Suppressor macrophage treated with lipopolysaccharide for 4 hours (primary cell): ENCODE results near the gene DNAH6.
"Not testable (repeated sequence)": the region's sequence is repeated elsewhere in the genome, so short reads cannot be mapped to it uniquely, and the experiment has no call there.

Experiments
- DNase-seq: peaks from one replicate; pipeline ENCODE4 v3.0.0-alpha.2; 2020

DNAH6 gene

DNA sequence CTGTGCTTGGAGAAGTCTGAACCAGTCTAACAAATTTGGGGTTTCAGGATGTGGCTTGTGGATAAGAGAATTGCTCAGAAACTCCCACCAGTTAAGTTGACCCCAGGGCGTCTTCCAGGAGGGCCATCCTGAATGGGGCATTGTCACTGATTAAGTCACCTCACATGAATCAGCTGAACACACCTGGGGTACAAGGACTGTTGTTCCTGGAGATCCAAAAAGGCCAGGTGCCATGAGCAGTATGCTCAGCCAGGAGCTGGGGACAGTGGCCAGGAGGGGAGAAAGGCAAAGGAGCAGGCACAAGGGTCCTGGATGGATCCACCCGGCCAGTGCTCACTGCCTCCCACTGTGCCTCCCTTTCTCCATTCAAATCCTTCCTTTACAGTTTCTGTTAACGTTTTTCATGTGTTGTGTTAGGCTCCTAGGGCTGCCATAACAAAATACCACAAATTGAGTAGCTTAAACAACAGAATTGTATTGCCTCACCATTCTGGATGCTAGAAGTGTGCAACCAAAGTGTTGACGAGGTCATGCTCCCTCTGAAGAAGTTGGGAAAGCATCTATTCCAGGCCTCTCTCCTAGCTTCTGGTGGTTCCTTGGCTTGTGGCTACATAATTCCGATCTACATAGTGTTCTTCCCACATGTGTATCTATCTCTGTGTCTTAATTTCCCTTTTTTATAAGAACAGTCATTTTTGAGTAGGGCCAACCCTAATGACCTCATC lies 331.2 kb downstream of the DNAH6 start:
- DNase-seq, result no peak

DNA sequence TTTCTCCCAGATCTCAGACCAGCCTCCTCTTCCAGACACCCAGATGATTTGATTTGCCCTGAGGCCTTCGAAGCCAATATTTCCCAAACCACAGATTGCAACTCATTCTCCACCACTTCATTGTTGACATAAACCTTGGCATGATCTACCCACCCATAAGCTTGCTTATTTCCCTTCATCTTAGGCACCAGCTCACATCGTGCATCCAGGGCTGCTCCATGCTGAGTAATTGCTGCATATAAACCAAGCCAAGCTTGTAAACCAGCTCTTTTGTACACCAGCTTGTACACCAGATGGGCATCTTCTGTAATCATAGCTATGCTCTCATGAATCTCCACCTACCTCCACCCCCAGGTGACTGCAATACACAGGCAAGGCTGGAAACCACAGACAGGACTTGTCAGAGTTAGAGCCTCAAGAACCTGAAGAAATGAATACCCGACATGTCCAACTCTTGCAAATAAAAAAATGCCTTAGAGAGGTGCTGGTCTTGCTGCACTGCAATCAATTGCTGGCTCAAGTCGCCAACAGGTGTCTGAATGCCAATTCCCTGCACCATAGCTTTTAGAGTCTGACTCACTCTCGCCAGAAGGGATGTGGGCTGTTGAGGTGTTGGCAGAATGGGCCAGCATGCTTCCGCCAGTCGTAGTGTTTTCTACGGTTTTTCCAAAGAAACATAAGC lies 333.1 kb downstream of the DNAH6 start:
- no peak for DNase-seq

DNA sequence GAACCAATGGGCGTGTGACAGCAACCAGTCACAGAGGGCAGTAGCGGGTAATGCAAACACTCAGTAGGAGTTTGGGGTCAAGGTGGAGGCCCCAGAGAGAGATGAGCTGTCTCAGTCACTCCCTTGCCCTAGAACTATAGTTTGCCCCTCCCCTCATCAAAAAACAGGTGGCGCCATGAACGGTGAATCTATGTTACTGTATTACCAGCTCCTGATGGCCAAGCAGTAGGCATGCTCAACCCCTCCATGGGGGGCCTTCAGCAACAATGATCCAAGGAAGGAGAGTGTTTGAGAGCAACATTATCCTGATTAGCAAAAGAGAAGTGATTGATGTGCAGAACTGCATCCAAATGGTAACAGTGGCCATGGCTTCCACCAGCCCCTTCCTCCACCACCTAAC lies 334.2 kb downstream of the DNAH6 start:
- DNase-seq, result no peak

DNA sequence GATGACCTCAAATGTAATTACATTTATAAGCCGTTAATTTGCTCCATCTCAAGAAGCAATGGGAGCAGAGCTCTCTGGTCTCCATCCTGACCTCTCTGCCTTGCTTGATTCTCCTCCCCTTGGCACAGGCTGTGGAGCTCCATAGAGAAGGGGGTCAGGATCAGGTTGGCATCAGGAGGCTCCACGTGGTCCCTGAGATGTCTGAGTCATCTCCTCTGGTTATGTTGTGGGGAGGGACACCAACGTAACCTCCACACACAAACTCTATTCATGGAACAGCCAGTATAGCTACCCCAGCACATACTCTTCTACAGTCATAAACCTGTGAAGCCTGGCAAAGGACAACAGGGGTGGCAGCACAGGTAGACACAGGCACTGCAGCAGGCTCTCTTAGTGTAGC lies 335.6 kb downstream of the DNAH6 start:
- DNase-seq, result no peak

DNA sequence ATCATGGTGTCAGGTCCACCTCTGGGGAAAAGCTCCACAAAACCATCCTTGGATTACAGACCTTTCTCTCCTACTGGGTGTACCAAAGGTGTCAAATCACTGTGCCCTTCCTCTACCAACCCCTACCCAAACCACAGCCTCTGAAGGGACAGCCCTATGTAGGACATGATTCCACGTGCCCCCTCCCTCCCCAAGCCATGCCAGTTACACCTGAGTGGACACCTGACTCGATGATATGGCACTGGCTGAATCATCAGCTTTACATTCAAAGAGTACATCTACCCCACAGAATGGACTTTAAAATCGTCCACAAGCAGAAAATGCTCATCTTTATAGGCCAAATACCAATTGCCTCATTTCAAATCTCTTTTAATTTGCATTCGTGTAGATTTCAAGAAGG lies 338.6 kb downstream of the DNAH6 start:
- no peak for DNase-seq

DNA sequence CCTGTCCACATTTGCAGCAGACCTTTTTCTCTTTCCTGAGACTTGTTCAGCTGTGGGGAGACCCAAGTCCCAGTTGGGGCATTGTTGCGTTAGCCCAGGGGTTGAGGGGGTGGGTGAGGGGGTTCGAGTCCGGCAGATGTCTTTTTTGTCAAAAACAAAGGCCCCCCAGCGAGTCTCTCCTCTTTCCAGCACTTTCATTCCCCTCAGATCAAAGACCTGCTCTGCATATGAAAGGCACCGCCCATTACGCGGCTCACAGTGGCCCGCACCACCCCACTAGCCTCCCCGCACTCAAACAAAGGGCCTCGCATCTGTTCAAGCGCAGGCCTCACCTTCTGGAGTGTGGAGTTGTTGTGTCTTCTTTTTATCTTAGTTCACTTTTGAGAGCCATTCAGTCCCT lies 339.4 kb downstream of the DNAH6 start:
- DNase-seq, result no peak

DNA sequence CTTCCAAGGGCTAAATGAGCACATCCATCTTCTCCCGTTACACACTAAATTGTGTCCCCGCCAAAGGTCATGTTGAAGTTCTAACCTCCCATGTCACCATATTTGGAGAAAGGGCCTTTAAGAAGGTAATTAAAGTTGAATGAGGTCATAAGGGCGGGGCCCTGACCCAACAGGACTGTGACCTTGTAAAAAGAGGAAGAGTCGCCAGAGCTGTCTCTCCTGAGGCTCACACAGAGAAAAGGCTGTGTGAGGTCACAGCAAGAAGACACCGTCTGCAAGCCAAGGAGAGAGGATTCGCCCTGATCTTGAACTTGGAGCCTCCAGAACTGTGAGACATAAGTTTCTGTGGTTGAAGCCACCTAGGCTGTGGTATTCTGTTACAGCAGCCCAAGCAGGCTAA lies 340.5 kb downstream of the DNAH6 start:
- peak; percentile 45 for DNase-seq

DNA sequence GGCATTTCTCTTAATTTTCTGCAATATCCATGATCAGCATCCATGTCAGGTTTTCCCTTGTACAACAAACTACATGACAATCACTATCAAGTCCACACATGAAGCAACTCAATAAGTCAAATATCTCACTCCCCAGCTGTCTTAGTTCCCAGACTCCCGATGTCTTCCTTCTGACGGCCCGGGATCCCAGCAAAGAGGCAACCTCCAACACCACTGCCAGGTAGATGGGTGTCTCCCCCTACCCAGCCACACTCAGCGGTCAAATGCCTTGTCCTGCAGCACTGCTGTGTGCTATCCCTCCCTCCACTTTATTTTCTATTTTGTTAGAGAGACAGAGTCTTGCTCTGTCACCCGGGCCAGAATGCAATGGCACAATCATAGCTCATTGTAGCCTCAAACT lies 341.3 kb downstream of the DNAH6 start:
- DNase-seq, result no peak

DNA sequence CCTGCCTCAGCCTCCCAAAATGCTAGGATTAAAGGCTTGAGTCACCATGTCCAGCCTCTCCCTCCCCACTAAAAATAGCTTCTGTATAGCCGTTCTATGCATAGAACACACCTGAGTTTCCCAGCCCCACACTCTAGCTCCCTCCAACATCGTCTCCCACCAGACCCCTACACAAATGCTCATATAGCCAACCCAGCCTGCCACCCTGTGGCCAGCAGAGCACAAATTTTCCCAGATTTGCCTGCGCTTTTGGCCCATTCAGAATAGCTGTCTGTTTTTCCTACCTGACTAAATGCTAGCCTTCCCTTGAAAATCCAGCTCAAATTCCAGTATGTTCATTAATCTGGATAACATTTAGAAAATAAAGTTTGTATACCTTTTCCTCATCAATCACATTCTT lies 341.8 kb downstream of the DNAH6 start:
- no peak for DNase-seq

DNA sequence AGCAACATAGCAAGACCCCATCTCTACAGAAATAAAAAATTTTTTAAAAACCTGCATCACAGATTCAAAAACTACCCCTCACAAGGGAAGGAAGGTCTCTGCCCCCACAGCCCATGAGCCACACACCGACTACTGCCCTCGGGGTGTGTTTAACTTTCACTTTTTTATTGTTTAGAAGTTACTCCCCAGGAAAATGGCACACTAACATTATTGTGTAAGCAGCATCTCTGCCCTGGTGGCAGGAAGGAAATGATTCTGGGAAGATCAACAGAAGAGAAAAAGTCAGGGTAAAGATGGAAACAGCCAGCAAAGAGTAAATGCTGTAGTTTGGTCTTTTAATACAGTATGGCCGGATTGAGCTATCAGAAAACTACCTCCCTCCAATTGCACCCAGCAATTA lies 342.6 kb downstream of the DNAH6 start:
- no peak for DNase-seq

DNA sequence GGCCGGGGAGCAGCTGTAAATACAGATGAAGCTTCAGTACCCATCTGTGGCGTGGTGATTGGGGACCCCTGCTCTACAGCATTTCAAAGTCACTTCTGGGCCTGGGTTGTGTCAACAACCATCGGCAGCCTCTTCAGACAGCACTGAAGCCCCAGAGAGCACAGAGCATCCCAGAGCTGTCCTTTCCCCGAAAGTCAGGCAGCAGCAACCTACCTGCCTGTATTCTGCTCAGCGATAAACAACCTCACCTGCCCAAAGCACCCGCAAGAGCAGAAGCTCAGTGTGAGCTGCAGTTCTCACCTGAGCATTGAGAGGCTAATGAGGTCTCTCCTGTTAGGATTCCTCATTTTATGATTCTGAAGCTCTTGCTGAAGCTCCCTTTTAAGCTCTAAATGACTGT lies 345.2 kb downstream of the DNAH6 start:
- no peak for DNase-seq

DNA sequence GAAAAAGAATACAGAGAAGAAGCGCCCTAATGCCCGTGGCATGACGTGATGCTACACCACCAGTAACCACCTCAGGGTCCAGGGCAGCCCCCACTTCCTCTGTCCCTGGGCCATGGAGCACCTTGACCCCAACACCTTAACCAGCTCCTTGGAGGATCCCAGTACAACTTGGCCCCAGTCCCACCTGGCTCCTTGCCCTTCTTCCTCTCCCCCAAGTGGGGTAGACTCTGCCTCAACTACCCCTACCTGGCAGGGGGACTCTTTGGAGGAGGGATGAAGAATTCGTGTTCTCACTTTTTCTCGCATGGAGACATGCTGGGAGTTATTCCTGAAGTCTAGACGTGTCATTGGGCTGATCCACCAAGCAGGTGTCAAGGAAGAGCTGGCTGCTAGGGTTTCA lies 345.7 kb downstream of the DNAH6 start:
- no peak for DNase-seq

DNA sequence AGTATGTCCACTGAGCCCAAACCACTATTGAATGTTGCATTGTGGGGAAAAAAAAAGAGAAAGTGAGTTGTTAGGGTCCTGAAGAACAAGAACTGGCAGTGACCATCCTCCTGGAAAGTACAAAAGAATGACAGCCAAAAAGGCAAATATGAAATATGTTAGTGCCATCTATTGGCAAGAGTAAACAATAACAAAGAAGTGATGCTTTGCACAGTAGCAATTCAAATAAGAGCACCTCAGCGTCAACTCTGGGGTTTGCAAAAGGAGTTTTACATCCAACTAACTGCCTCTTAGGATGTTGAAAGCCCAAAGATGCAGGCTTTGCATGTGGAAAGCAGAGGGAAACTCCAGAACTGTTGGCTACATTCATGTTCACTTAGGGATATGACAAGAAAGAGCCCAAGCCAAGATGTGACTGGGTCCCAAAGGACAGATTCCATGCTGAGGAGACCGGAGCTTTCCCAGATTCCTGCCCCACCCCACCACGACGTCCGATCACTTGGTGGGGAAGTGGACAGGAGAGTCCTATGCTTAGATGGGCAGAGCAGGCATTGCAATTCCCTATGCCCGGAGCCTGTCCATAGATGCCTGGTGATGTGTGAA lies 349.0 kb downstream of the DNAH6 start:
- peak; percentile 64 for DNase-seq

DNA sequence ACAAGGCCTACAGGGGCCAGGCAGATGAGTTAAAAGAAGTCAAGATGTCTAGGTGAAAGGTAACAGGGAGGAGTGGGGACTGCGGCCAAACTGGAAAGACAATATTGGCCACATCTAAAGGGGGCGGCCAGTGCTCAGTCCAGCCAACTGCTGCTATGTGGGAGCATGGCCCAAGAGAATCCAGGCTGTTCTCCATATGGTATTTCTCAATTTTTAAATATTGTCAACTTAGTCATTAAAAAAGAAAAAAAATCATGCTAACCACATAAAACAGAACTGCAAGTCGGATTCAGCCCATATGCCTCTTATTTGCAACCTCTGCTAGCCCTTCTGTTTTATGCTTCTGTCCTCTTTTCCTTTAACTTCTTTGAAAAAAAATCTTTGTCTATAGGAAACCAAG lies 349.8 kb downstream of the DNAH6 start:
- no peak for DNase-seq

DNA sequence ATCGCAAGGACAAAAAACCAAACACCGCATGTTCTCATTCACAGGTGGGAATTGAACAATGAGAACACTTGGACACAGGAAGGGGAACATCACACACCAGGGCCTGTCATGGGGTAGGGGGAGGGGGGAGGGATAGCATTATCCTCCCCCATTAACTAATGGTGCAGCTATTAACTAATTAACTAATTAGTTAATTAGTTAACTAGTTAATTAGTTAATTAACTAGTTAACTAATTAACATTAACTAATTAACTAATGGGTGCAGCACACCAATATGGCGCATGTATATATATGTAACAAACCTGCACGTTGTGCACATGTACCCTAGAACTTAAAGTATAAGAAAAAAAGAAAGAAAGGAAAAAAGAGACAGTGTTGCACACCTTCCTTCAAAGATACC lies 352.0 kb downstream of the DNAH6 start:
- not testable (repeated sequence) for DNase-seq
